ENCODE measurements around the gene GGACT.

GGACT gene

GRCh38 chr13:100545684-100546061 lies 42.9 kb downstream of the GGACT start:
- Histone ChIP-seq H3K9me3 (ENCODE audit: insufficient read depth, low read depth, low read length) (no peaks in the 10 kb centered on the region), H3K4me1 (ENCODE audit: insufficient read depth, low read length) (no peaks in the 10 kb centered on the region), H3K27ac (ENCODE audit: low read length) (no peak overlapping the region)

GRCh38 chr13:100544866-100545683 lies 43.5 kb downstream of the GGACT start:
- Histone ChIP-seq H3K9me3 (ENCODE audit: insufficient read depth, low read depth, low read length) (no peaks in the 10 kb centered on the region), H3K9ac (ENCODE audit: low read depth, low read length) (no peak overlapping the region), H3K27ac (ENCODE audit: low read length) (no peak overlapping the region), H3K4me1 (ENCODE audit: insufficient read depth, low read length) (no peaks in the 10 kb centered on the region), H3K4me3 (ENCODE audit: low read length) (no peak overlapping the region), H3K27me3 (ENCODE audit: insufficient read depth, low read length) (no peaks in the 10 kb centered on the region), H3K36me3 (ENCODE audit: insufficient read depth, low read depth, low read length) (no peaks in the 10 kb centered on the region)

More at GRCh38 chr13:100545684-100546061, 42.9 kb downstream of the GGACT start:
- H3K27me3 ChIP-seq (ENCODE audit: insufficient read depth, low read length) = no peaks in the 10 kb centered on the region
- H3K4me3 ChIP-seq (ENCODE audit: low read length) = no peak overlapping the region
- H3K36me3 ChIP-seq (ENCODE audit: insufficient read depth, low read depth, low read length) = no peaks in the 10 kb centered on the region
- H3K9ac ChIP-seq (ENCODE audit: low read depth, low read length) = no peak overlapping the region

GRCh38 chr13:100543872-100544602 lies 44.6 kb downstream of the GGACT start:
- H3K9me3 ChIP-seq (ENCODE audit: insufficient read depth, low read depth, low read length) = no peaks in the 10 kb centered on the region
- H3K36me3 ChIP-seq (ENCODE audit: insufficient read depth, low read depth, low read length) = no peaks in the 10 kb centered on the region
- no peak overlapping the region for H3K4me3 ChIP-seq (ENCODE audit: low read length)
- H3K27ac ChIP-seq (ENCODE audit: low read length) = no peak overlapping the region
- H3K4me1 ChIP-seq (ENCODE audit: insufficient read depth, low read length) = no peaks in the 10 kb centered on the region
- no peaks in the 10 kb centered on the region for H3K27me3 ChIP-seq (ENCODE audit: insufficient read depth, low read length)
- H3K9ac ChIP-seq (ENCODE audit: low read depth, low read length) = no peak overlapping the region

GRCh38 chr13:100542826-100543156 lies 45.8 kb downstream of the GGACT start:
- no peaks in the 10 kb centered on the region for H3K36me3 ChIP-seq (ENCODE audit: insufficient read depth, low read depth, low read length)
- no peaks in the 10 kb centered on the region for H3K9me3 ChIP-seq (ENCODE audit: insufficient read depth, low read depth, low read length)
- H3K4me3 ChIP-seq (ENCODE audit: low read length) = no peak overlapping the region
- H3K4me1 ChIP-seq (ENCODE audit: insufficient read depth, low read length) = no peaks in the 10 kb centered on the region
- H3K9ac ChIP-seq (ENCODE audit: low read depth, low read length) = no peak overlapping the region
- no peak overlapping the region for H3K27ac ChIP-seq (ENCODE audit: low read length)
- H3K27me3 ChIP-seq (ENCODE audit: insufficient read depth, low read length) = no peaks in the 10 kb centered on the region

- H3K9ac ChIP-seq (ENCODE audit: low read depth, low read length) = no peak overlapping the region
- H3K27ac ChIP-seq (ENCODE audit: low read length) = no peak overlapping the region
- no peaks in the 10 kb centered on the region for H3K4me1 ChIP-seq (ENCODE audit: insufficient read depth, low read length)
- no peaks in the 10 kb centered on the region for H3K36me3 ChIP-seq (ENCODE audit: insufficient read depth, low read depth, low read length)
- no peak overlapping the region for H3K4me3 ChIP-seq (ENCODE audit: low read length)
- no peaks in the 10 kb centered on the region for H3K27me3 ChIP-seq (ENCODE audit: insufficient read depth, low read length)
- H3K9me3 ChIP-seq (ENCODE audit: insufficient read depth, low read depth, low read length) = no peaks in the 10 kb centered on the region
Observed at GRCh38 chr13:100541897-100542825, 46.4 kb downstream of the GGACT start.

- no peaks in the 10 kb centered on the region for H3K9me3 ChIP-seq (ENCODE audit: insufficient read depth, low read depth, low read length)
- H3K27me3 ChIP-seq (ENCODE audit: insufficient read depth, low read length) = no peaks in the 10 kb centered on the region
- H3K9ac ChIP-seq (ENCODE audit: low read depth, low read length) = no peak overlapping the region
- H3K4me1 ChIP-seq (ENCODE audit: insufficient read depth, low read length) = no peaks in the 10 kb centered on the region
- H3K27ac ChIP-seq (ENCODE audit: low read length) = no peak overlapping the region
- H3K4me3 ChIP-seq (ENCODE audit: low read length) = no peak overlapping the region
- no peaks in the 10 kb centered on the region for H3K36me3 ChIP-seq (ENCODE audit: insufficient read depth, low read depth, low read length)
Observed at GRCh38 chr13:100540621-100541020, 48.0 kb downstream of the GGACT start.

GRCh38 chr13:100537951-100538462 lies 50.6 kb downstream of the GGACT start:
- Histone ChIP-seq H3K9me3 (ENCODE audit: insufficient read depth, low read depth, low read length) (no peaks in the 10 kb centered on the region), H3K36me3 (ENCODE audit: insufficient read depth, low read depth, low read length) (no peaks in the 10 kb centered on the region), H3K27me3 (ENCODE audit: insufficient read depth, low read length) (no peaks in the 10 kb centered on the region), H3K4me3 (ENCODE audit: low read length) (no peak overlapping the region), H3K4me1 (ENCODE audit: insufficient read depth, low read length) (no peaks in the 10 kb centered on the region), H3K27ac (ENCODE audit: low read length) (no peak overlapping the region), H3K9ac (ENCODE audit: low read depth, low read length) (no peak overlapping the region)

GRCh38 chr13:100537486-100537885 lies 51.1 kb downstream of the GGACT start:
- Histone ChIP-seq H3K27ac (ENCODE audit: low read length) (no peak overlapping the region), H3K27me3 (ENCODE audit: insufficient read depth, low read length) (no peaks in the 10 kb centered on the region), H3K9me3 (ENCODE audit: insufficient read depth, low read depth, low read length) (no peaks in the 10 kb centered on the region), H3K4me1 (ENCODE audit: insufficient read depth, low read length) (no peaks in the 10 kb centered on the region), H3K9ac (ENCODE audit: low read depth, low read length) (no peak overlapping the region), H3K4me3 (ENCODE audit: low read length) (no peak overlapping the region), H3K36me3 (ENCODE audit: insufficient read depth, low read depth, low read length) (no peaks in the 10 kb centered on the region)

- Histone ChIP-seq H3K9me3 (ENCODE audit: insufficient read depth, low read depth, low read length) (no peaks in the 10 kb centered on the region), H3K27me3 (ENCODE audit: insufficient read depth, low read length) (no peaks in the 10 kb centered on the region), H3K4me3 (ENCODE audit: low read length) (no peak overlapping the region), H3K4me1 (ENCODE audit: insufficient read depth, low read length) (no peaks in the 10 kb centered on the region), H3K27ac (ENCODE audit: low read length) (no peak overlapping the region), H3K36me3 (ENCODE audit: insufficient read depth, low read depth, low read length) (no peaks in the 10 kb centered on the region), H3K9ac (ENCODE audit: low read depth, low read length) (no peak overlapping the region)
Observed at GRCh38 chr13:100536643-100537180, 51.9 kb downstream of the GGACT start.

- H3K4me3 ChIP-seq (ENCODE audit: low read length) = no peak overlapping the region
- no peak overlapping the region for H3K27ac ChIP-seq (ENCODE audit: low read length)
- no peaks in the 10 kb centered on the region for H3K27me3 ChIP-seq (ENCODE audit: insufficient read depth, low read length)
- no peak overlapping the region for H3K9ac ChIP-seq (ENCODE audit: low read depth, low read length)
- H3K4me1 ChIP-seq (ENCODE audit: insufficient read depth, low read length) = peaks cover 5% of the 10 kb centered on the region; the same call in 1 of the 2 replicates
- H3K9me3 ChIP-seq (ENCODE audit: insufficient read depth, low read depth, low read length) = no peaks in the 10 kb centered on the region
- H3K36me3 ChIP-seq (ENCODE audit: insufficient read depth, low read depth, low read length) = no peaks in the 10 kb centered on the region; the same call in 1 of the 2 replicates
Observed at GRCh38 chr13:100535426-100536135, 53.0 kb downstream of the GGACT start.

All from iPS-20b (cell line).